ENCODE measurements around the gene RUNX2. TPM values are rescaled to one million over a fixed set of nuclear protein-coding genes. Genes with fewer than 3 reads are reported as not detected.

Gene RUNX2
- polyA plus RNA-seq, 3 donors: 1.5 to 2.8 (median 2.7) TPM

GRCh38 chr6:45617441-45617840 is 289.3 kb downstream of the RUNX2 start:
- DNase-seq: no peak

- no peak for DNase-seq
Measured at GRCh38 chr6:45618259-45618658, 290.1 kb downstream of the RUNX2 start.

- DNase-seq: no peak
Measured at GRCh38 chr6:45619211-45619760, 291.2 kb downstream of the RUNX2 start.

GRCh38 chr6:45619994-45620471 is 291.9 kb downstream of the RUNX2 start:
- DNase-seq: no peak

GRCh38 chr6:45624228-45624627 is 296.1 kb downstream of the RUNX2 start:
- DNase-seq: no peak

- no peak for DNase-seq
Measured at GRCh38 chr6:45625191-45625664, 297.1 kb downstream of the RUNX2 start.

- DNase-seq: no peak
Measured at GRCh38 chr6:45626087-45626891, 298.2 kb downstream of the RUNX2 start.

- no peak for DNase-seq
Measured at GRCh38 chr6:45630314-45630713, 302.2 kb downstream of the RUNX2 start.

GRCh38 chr6:45630801-45631200 is 302.7 kb downstream of the RUNX2 start:
- no peak for DNase-seq

- DNase-seq: no peak
Measured at GRCh38 chr6:45631396-45631795, 303.3 kb downstream of the RUNX2 start.

- no peak for DNase-seq
Measured at GRCh38 chr6:45633272-45633908, 305.3 kb downstream of the RUNX2 start.

- DNase-seq: no peak
Measured at GRCh38 chr6:45634231-45634630, 306.1 kb downstream of the RUNX2 start.

- no peak for DNase-seq
Measured at GRCh38 chr6:45635284-45635867, 307.2 kb downstream of the RUNX2 start.

- no peak for DNase-seq
Measured at GRCh38 chr6:45637056-45637455, 308.9 kb downstream of the RUNX2 start.

- DNase-seq: no peak
Measured at GRCh38 chr6:45637611-45638257, 309.6 kb downstream of the RUNX2 start.

GRCh38 chr6:45640081-45640491 is 312.0 kb downstream of the RUNX2 start:
- no peak for DNase-seq

GRCh38 chr6:45640811-45641210 is 312.7 kb downstream of the RUNX2 start:
- no peak for DNase-seq

- no peak for DNase-seq
Measured at GRCh38 chr6:45642331-45643125, 314.4 kb downstream of the RUNX2 start.

GRCh38 chr6:45643126-45643525 is 315.0 kb downstream of the RUNX2 start:
- no peak for DNase-seq

- no peak for DNase-seq
Measured at GRCh38 chr6:45644720-45645119, 316.6 kb downstream of the RUNX2 start.

GRCh38 chr6:45645302-45645701 is 317.2 kb downstream of the RUNX2 start:
- DNase-seq: no peak

All from renal pelvis (tissue), 4 donors.